ENCODE data around the gene TLE2. TPM values are rescaled to one million over a fixed set of nuclear protein-coding genes. Genes with fewer than 3 reads are reported as not detected.

TLE2 gene
- total RNA-seq, 1 donor from 2014 or later: 53.2 TPM

GRCh38 chr19:3068071-3068470, 39.0 kb upstream of the TLE2 start:
- no peak overlapping the region for H3K4me3 ChIP-seq
- no peak for DNase-seq
- intact Hi-C loops (cut with micrococcal nuclease): no loop called here
- no peaks in the 10 kb centered on the region for H3K36me3 ChIP-seq
- H3K4me1 ChIP-seq: peaks cover 4% of the 10 kb centered on the region
- H3K9me3 ChIP-seq (replicated peaks): no peaks in the 10 kb centered on the region
- no peak overlapping the region for H3K27ac ChIP-seq (replicated peaks)
- H3K27me3 ChIP-seq (ENCODE audit: low read depth): no peaks in the 10 kb centered on the region
- no peak for TF ChIP-seq CTCF (IDR thresholded peaks at IDR 0.05; ENCODE audit: borderline replicate concordance)

- intact Hi-C loops (cut with micrococcal nuclease): no loop called here
- no peak for DNase-seq
- peaks cover 9% of the 10 kb centered on the region for H3K4me1 ChIP-seq
- H3K27me3 ChIP-seq (ENCODE audit: low read depth): no peaks in the 10 kb centered on the region
- TF ChIP-seq CTCF (IDR thresholded peaks at IDR 0.05; ENCODE audit: borderline replicate concordance): no peak
- no peak overlapping the region for H3K4me3 ChIP-seq
- H3K27ac ChIP-seq (replicated peaks): no peak overlapping the region
- H3K9me3 ChIP-seq (replicated peaks): no peaks in the 10 kb centered on the region
- no peaks in the 10 kb centered on the region for H3K36me3 ChIP-seq
These were observed 38.5 kb upstream of the TLE2 start for GRCh38 chr19:3067563-3067962.

GRCh38 chr19:3066482-3067049, 37.5 kb upstream of the TLE2 start:
- no peaks in the 10 kb centered on the region for H3K36me3 ChIP-seq
- H3K27ac ChIP-seq (replicated peaks): no peak overlapping the region
- no peak overlapping the region for H3K4me3 ChIP-seq
- peaks cover 10% of the 10 kb centered on the region for H3K4me1 ChIP-seq
- no peaks in the 10 kb centered on the region for H3K9me3 ChIP-seq (replicated peaks)
- intact Hi-C loops (cut with micrococcal nuclease): no loop called here
- no peak for DNase-seq
- H3K27me3 ChIP-seq (ENCODE audit: low read depth): no peaks in the 10 kb centered on the region
- no peak for TF ChIP-seq CTCF (IDR thresholded peaks at IDR 0.05; ENCODE audit: borderline replicate concordance)

- DNase-seq: no peak
- no peaks in the 10 kb centered on the region for H3K36me3 ChIP-seq
- H3K27me3 ChIP-seq (ENCODE audit: low read depth): no peaks in the 10 kb centered on the region
- no peak overlapping the region for H3K27ac ChIP-seq (replicated peaks)
- H3K9me3 ChIP-seq (replicated peaks): no peaks in the 10 kb centered on the region
- H3K4me1 ChIP-seq: peaks cover 17% of the 10 kb centered on the region
- no peak for TF ChIP-seq CTCF (IDR thresholded peaks at IDR 0.05; ENCODE audit: borderline replicate concordance)
- no peak overlapping the region for H3K4me3 ChIP-seq
- intact Hi-C loops (cut with micrococcal nuclease): no loop called here
These were observed 36.7 kb upstream of the TLE2 start for GRCh38 chr19:3065675-3066357.

GRCh38 chr19:3064011-3064330, 34.9 kb upstream of the TLE2 start:
- no peaks in the 10 kb centered on the region for H3K9me3 ChIP-seq (replicated peaks)
- TF ChIP-seq CTCF (IDR thresholded peaks at IDR 0.05; ENCODE audit: borderline replicate concordance): no peak
- no peaks in the 10 kb centered on the region for H3K27me3 ChIP-seq (ENCODE audit: low read depth)
- H3K27ac ChIP-seq (replicated peaks): peak overlapping the region; percentile 97
- peaks cover 11% of the 10 kb centered on the region for H3K36me3 ChIP-seq
- intact Hi-C loops (cut with micrococcal nuclease): no loop called here
- peaks cover 36% of the 10 kb centered on the region for H3K4me1 ChIP-seq
- DNase-seq: no peak
- H3K4me3 ChIP-seq: no peak overlapping the region

Data from left ventricle myocardium inferior (tissue), 1 donor.